Vagina (tissue), 2 donors: ENCODE results near the gene FGG.

Experiments used
- POLR2AphosphoS5 ChIP-seq, 2 donors: sonication (generic); formaldehyde crosslinking; IDR thresholded peaks; one replicate each; pipeline ENCODE4 v1.9.0; 2017; ENCODE audit warnings: antibody characterized with exemption in 2 of 2, mild to moderate bottlenecking in 2 of 2, low read depth in 1 of 2; ENCODE audit not compliant: insufficient read depth in 1 of 2
- TF ChIP-seq, protein P1 (sequence below), 3 experiments: fragments of 450-650 bp in 2 of 3; fragments of 200-600 bp in 1 of 3; sonication (generic) in 1 of 3; IDR thresholded peaks; one replicate each; pipeline ENCODE4 v1.5.1; 2017 to 2019; ENCODE audit warnings: antibody characterized with exemption in 3 of 3, mild to moderate bottlenecking in 2 of 3, moderate library complexity in 2 of 3

DNA sequence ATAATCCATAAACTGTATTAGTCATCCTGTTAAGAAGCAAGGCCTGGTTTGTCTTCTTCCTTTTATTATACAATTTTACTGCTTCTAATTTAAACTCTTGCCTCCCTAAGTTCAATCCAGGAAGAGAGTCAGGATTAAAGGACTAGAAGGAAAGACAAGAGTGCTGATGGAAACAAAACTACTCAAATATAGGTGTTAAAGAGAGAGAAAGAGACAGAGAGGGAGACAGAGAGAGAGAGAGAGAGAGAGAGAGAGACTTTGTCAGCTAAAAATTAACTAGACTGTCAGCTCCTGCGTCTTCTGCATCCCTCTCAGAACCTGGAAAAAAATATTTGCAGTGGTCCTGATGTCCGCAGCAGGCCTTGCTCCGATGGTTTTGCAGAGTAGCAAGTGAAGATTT is 13.5 kb upstream of the FGG start:
- TF ChIP-seq, protein P1, sequence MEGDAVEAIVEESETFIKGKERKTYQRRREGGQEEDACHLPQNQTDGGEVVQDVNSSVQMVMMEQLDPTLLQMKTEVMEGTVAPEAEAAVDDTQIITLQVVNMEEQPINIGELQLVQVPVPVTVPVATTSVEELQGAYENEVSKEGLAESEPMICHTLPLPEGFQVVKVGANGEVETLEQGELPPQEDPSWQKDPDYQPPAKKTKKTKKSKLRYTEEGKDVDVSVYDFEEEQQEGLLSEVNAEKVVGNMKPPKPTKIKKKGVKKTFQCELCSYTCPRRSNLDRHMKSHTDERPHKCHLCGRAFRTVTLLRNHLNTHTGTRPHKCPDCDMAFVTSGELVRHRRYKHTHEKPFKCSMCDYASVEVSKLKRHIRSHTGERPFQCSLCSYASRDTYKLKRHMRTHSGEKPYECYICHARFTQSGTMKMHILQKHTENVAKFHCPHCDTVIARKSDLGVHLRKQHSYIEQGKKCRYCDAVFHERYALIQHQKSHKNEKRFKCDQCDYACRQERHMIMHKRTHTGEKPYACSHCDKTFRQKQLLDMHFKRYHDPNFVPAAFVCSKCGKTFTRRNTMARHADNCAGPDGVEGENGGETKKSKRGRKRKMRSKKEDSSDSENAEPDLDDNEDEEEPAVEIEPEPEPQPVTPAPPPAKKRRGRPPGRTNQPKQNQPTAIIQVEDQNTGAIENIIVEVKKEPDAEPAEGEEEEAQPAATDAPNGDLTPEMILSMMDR (IDR thresholded peaks at IDR 0.05) = no peak
- no peak for TF ChIP-seq POLR2AphosphoS5 (IDR thresholded peaks at IDR 0.05; ENCODE audit: insufficient read depth in 1 of 2, low read depth in 1 of 2)
